Upper lobe of left lung (tissue), 6 donors: Measurements from ENCODE around the gene ADI1. TPM values are rescaled to one million over a fixed set of nuclear protein-coding genes. Genes with fewer than 3 reads are reported as not detected.

Experiments used
- ATAC-seq, 2 donors: fragments of 200-7000 bp; cut with Tn5 transposase; one replicate each; pipeline ENCODE4 v1.9.1; 2022; ENCODE audit warnings: mild to moderate bottlenecking in 2 of 2, moderate library complexity in 2 of 2; ENCODE audit not compliant: low FRiP score in 2 of 2
- DNase-seq, 2 donors: peaks; one replicate each; pipeline ENCODE4 v3.0.0-alpha.2; 2019 to 2020
- H3K27ac ChIP-seq, 4 donors: fragments of 200-600 bp; sonication (generic); one replicate each; pipeline ENCODE4 v1.5.1; 2016 to 2019
- H3K27me3 ChIP-seq, 4 donors: fragments of 200-600 bp; sonication (generic); one replicate each; pipeline ENCODE4 v1.5.1; 2017 to 2019
- H3K36me3 ChIP-seq, 4 donors: fragments of 200-600 bp; sonication (generic); one replicate each; pipeline ENCODE4 v1.5.1; 2016 to 2019
- H3K4me1 ChIP-seq, 4 donors: fragments of 200-600 bp; sonication (generic); one replicate each; pipeline ENCODE4 v1.5.1; 2018 to 2019
- H3K4me3 ChIP-seq, 4 donors: fragments of 200-600 bp; sonication (generic); one replicate each; pipeline ENCODE4 v1.5.1; 2017 to 2019; ENCODE audit warnings: mild to moderate bottlenecking in 2 of 4, moderate library complexity in 1 of 4
- H3K9me3 ChIP-seq, 4 donors: fragments of 200-600 bp; sonication (generic); one replicate each; pipeline ENCODE4 v1.5.1; 2018 to 2019
- CTCF ChIP-seq, 6 experiments: fragments of 450-650 bp in 4 of 6; fragments of 200-600 bp in 2 of 6; sonication (generic) in 2 of 6; IDR thresholded peaks; one replicate each; pipeline ENCODE4 v1.5.1; 2016 to 2019; ENCODE audit warnings: antibody characterized with exemption in 6 of 6
- EP300 ChIP-seq, 4 donors: sonication (generic); formaldehyde crosslinking; IDR thresholded peaks; one replicate each; pipeline ENCODE4 v1.5.1; 2017; ENCODE audit warnings: antibody characterized with exemption in 4 of 4, control low read depth in 2 of 4
- POLR2A ChIP-seq, 4 donors: fragments of 450-650 bp; IDR thresholded peaks; one replicate each; pipeline ENCODE4 v1.5.1; 2016 to 2017; ENCODE audit warnings: antibody characterized with exemption in 4 of 4, mild to moderate bottlenecking in 2 of 4
- POLR2AphosphoS5 ChIP-seq, 2 donors: sonication (generic); formaldehyde crosslinking; IDR thresholded peaks; one replicate each; pipeline ENCODE4 v1.5.1; 2017; ENCODE audit warnings: antibody characterized with exemption in 2 of 2
- WGBS, 2 donors: methylation state at CpG; one replicate each; pipeline ENCODE4 v1.1.5; 2017 to 2018; 5-methylcytosine and 5-hydroxymethylcytosine counted together
- total RNA-seq, 6 donors: library from RNA; depleted of rRNA in 4 of 6; stranded (reverse); fragments of >200 nt in 4 of 6; gene quantifications; one replicate each; pipeline versions ENCODE4 v1.1.0 to v1.2.1, GENCODE V29; 2016 to 2021
- donor health status: DM: no; HTN: no; CAD: no; lungs with moderate emphysema.
- donor health status: DM: no; HTN: yes; CAD: no; lungs with severe emphysema.

ADI1 gene
- total RNA-seq, 6 donors from 2014 or later = 40.9 to 87.3 (median 77.3) TPM

- ATAC-seq (peak; percentile 50 to 91), DNase-seq (peak in 1 of 2 donors; percentile 87)
- H3K4me1 ChIP-seq = peaks cover 0 to 15% (median 8%) of the 10 kb centered on the region in 4 donors
- peak overlapping the region; percentile 32 to 63 (median 40) for H3K27ac ChIP-seq
- peak in 1 of 4 donors; percentile 21 for TF ChIP-seq EP300 (IDR thresholded peaks at IDR 0.05)
- peak in 1 of 4 donors; percentile 42 for TF ChIP-seq POLR2A (IDR thresholded peaks at IDR 0.05)
- TF ChIP-seq POLR2AphosphoS5 (IDR thresholded peaks at IDR 0.05) = no peak
- TF ChIP-seq CTCF (IDR thresholded peaks at IDR 0.05) = peak in 2 of 6 experiments; percentile 40 to 43
- peaks cover 0 to 71% (median 25%) of the 10 kb centered on the region in 4 donors for H3K36me3 ChIP-seq
- WGBS, 2 donors = 71 to 78% methylated on average over 22 to 23 of the region's 25 CpGs
- H3K9me3 ChIP-seq = no peaks in the 10 kb centered on the region
- no peaks in the 10 kb centered on the region for H3K27me3 ChIP-seq
- H3K4me3 ChIP-seq = no peak overlapping the region
Observed at GRCh38 chr2:3459185-3460015, 59.9 kb downstream of the ADI1 start.

- H3K27me3 ChIP-seq = no peaks in the 10 kb centered on the region
- DNase-seq (no peak), ATAC-seq (no peak)
- no peaks in the 10 kb centered on the region for H3K9me3 ChIP-seq
- H3K4me3 ChIP-seq = no peak overlapping the region
- TF ChIP-seq EP300 (IDR thresholded peaks at IDR 0.05) (no peak), CTCF (IDR thresholded peaks at IDR 0.05) (no peak), POLR2A (IDR thresholded peaks at IDR 0.05) (no peak), POLR2AphosphoS5 (IDR thresholded peaks at IDR 0.05) (no peak)
- peaks cover 0 to 15% (median 8%) of the 10 kb centered on the region in 4 donors for H3K4me1 ChIP-seq
- H3K27ac ChIP-seq = peak overlapping the region in 3 of 4 donors; percentile 20 to 63 (median 32)
- WGBS, 2 donors = 90 to 94% methylated on average over 10 of the region's 10 CpGs
- peaks cover 0 to 63% (median 21%) of the 10 kb centered on the region in 4 donors for H3K36me3 ChIP-seq
Observed at GRCh38 chr2:3458396-3459184, 60.7 kb downstream of the ADI1 start.

GRCh38 chr2:3457524-3458395, 61.6 kb downstream of the ADI1 start:
- TF ChIP-seq POLR2A (IDR thresholded peaks at IDR 0.05) = no peak
- TF ChIP-seq CTCF (IDR thresholded peaks at IDR 0.05) = no peak
- TF ChIP-seq POLR2AphosphoS5 (IDR thresholded peaks at IDR 0.05) = no peak
- no peak for TF ChIP-seq EP300 (IDR thresholded peaks at IDR 0.05)
- no peak overlapping the region for H3K4me3 ChIP-seq
- H3K27me3 ChIP-seq = no peaks in the 10 kb centered on the region
- H3K27ac ChIP-seq = no peak overlapping the region
- no peaks in the 10 kb centered on the region for H3K9me3 ChIP-seq
- WGBS, 2 donors = 92 to 95% methylated on average over 24 to 30 of the region's 30 CpGs
- DNase-seq (no peak), ATAC-seq (no peak)
- H3K36me3 ChIP-seq = peaks cover 0 to 56% (median 21%) of the 10 kb centered on the region in 4 donors
- peaks cover 0 to 15% (median 10%) of the 10 kb centered on the region in 4 donors for H3K4me1 ChIP-seq

GRCh38 chr2:3456125-3456524, 63.2 kb downstream of the ADI1 start:
- Histone ChIP-seq H3K9me3 (no peaks in the 10 kb centered on the region), H3K36me3 (peaks cover 0 to 55% (median 19%) of the 10 kb centered on the region in 4 donors), H3K27ac (no peak overlapping the region), H3K4me1 (peaks cover 0 to 10% (median 4%) of the 10 kb centered on the region in 4 donors), H3K4me3 (no peak overlapping the region), H3K27me3 (no peaks in the 10 kb centered on the region)
- ATAC-seq (no peak), DNase-seq (no peak)
- no peak for TF ChIP-seq POLR2A (IDR thresholded peaks at IDR 0.05)
- TF ChIP-seq CTCF (IDR thresholded peaks at IDR 0.05) = no peak
- no peak for TF ChIP-seq EP300 (IDR thresholded peaks at IDR 0.05)
- TF ChIP-seq POLR2AphosphoS5 (IDR thresholded peaks at IDR 0.05) = no peak
- 96 to 97% methylated on average over 14 of the region's 14 CpGs for WGBS, 2 donors
